KOPT-K1 (cell line): Measurements from ENCODE around the gene TSHB.

Source experiments
- H3K27ac ChIP-seq: fragments of 200-600 bp; sonication (generic); 2 replicates; pipeline ENCODE4 v1.5.1; 2016; ENCODE audit warnings: antibody characterized with exemption, mild to moderate bottlenecking, low read depth, low read length; ENCODE audit not compliant: poor library complexity, severe bottlenecking
- H3K36me3 ChIP-seq: fragments of 200-600 bp; sonication (generic); 2 replicates; pipeline ENCODE4 v1.5.1; 2017; ENCODE audit warnings: antibody characterized with exemption, mild to moderate bottlenecking, low read length, moderate library complexity; ENCODE audit not compliant: insufficient read depth
- H3K9me3 ChIP-seq: fragments of 200-600 bp; sonication (generic); 2 replicates; pipeline ENCODE4 v1.5.1; 2017; ENCODE audit warnings: antibody characterized with exemption, low read length, mild to moderate bottlenecking; ENCODE audit not compliant: insufficient read depth, poor library complexity, severe bottlenecking

TSHB gene

GRCh38 chr1:115069659-115070308 lies 40.2 kb downstream of the TSHB start:
- Histone ChIP-seq H3K27ac (no peak overlapping the region), H3K9me3 (no peaks in the 10 kb centered on the region), H3K36me3 (no peaks in the 10 kb centered on the region)

- no peak overlapping the region for H3K27ac ChIP-seq
- H3K9me3 ChIP-seq = no peaks in the 10 kb centered on the region
- no peaks in the 10 kb centered on the region for H3K36me3 ChIP-seq
Measured at GRCh38 chr1:115071012-115071664, 41.5 kb downstream of the TSHB start.

DNA sequence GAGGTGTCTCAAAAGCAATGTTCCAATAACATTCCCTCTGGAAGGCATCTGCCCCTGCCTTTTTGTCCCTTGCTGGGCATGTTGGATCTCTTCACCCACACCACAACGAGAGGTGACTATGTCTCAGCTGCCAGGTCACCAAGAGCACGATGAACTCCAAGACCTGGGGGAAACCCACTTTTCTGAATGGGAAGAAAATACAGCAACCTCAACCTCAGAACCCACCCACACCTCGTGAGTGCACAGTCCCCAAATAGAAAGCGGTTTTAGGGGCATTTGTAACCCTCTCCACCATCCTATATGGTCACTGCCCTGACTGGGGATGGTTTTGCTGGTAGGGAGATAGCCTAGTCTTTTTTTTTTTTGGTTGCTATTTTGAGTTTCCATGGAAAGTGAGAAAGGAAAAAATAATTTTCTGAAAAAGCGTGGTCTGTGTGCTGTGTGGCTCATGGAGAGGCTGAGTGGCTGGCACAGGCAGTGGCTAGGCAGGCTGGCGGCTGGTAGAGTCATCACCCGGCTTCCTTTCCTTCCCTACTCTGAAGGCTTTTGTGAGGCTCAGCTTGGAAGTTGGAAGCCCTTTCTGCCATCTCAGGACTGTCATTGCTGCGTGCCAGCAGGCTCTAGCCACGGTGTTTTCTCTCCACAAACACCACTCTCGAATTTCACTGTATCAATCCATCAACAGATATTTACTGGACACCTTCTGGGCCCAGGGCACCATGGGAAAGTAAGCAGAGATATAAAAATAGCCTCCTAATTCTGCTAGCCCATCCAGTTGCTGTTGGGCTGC lies 43.9 kb downstream of the TSHB start:
- H3K27ac ChIP-seq = no peak overlapping the region
- no peaks in the 10 kb centered on the region for H3K36me3 ChIP-seq
- no peaks in the 10 kb centered on the region for H3K9me3 ChIP-seq

DNA sequence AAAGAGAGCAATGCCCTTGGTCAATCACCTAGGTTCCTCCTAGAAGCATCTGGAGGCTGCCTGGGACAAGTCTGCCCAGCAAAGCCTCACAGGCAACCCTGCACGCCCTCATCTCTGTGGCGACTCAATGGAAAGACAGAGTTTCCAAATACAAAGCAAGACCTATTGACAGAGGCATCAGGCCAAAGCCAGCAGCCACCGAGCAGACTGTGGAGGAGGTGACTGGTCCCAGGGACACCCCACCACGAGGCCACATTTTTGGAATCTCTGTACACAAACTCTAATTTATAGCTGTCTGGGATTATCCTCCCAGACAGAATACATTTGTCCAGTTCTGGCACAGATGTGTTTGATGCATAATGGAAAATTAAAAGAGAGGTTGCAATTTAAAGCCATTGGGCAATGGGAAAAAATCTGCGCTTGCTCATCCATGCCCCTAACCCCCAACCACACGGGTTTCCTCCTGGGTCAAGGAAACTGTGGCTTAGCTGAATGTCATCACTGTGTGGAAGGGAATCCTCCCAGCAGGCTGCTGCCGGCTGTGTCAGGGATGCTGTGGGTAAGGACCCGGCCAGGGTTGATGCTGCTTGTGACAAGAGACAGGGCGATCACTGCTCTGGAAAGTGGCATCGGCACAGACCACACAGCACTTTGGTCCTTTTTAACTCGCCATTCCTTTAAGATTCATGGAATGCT lies 45.4 kb downstream of the TSHB start:
- Histone ChIP-seq H3K36me3 (no peaks in the 10 kb centered on the region), H3K27ac (no peak overlapping the region), H3K9me3 (no peaks in the 10 kb centered on the region)

GRCh38 chr1:115076384-115076915 lies 46.8 kb downstream of the TSHB start:
- no peaks in the 10 kb centered on the region for H3K9me3 ChIP-seq
- H3K27ac ChIP-seq = no peak overlapping the region
- no peaks in the 10 kb centered on the region for H3K36me3 ChIP-seq

- Histone ChIP-seq H3K27ac (no peak overlapping the region), H3K9me3 (no peaks in the 10 kb centered on the region)
Measured at GRCh38 chr1:115077286-115077983, 47.8 kb downstream of the TSHB start.

GRCh38 chr1:115077984-115078330 lies 48.3 kb downstream of the TSHB start:
- Histone ChIP-seq H3K36me3 (no peaks in the 10 kb centered on the region), H3K27ac (no peak overlapping the region)

More at GRCh38 chr1:115077286-115077983, 47.8 kb downstream of the TSHB start:
- H3K36me3 ChIP-seq = no peaks in the 10 kb centered on the region

DNA sequence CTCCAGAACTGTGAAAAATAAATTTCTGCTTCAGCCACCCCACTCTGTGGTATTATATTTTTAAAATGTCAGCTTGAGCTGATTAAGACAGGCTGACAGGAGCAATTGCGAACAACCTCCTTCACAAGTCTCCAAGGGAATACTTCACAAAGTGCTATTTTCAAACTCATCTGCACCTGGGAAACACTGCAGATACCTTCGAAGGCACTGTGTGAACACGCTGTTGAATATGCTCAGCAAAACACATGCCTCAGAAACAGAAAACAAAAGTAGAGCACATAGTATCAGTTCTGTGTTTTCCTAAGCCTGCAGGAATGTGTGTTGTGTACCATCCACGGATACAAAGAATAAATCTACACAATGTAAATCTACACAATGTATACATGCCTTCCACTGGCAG lies 49.1 kb downstream of the TSHB start:
- H3K27ac ChIP-seq = no peak overlapping the region
- no peaks in the 10 kb centered on the region for H3K9me3 ChIP-seq
- H3K36me3 ChIP-seq = no peaks in the 10 kb centered on the region

More at GRCh38 chr1:115077984-115078330, 48.3 kb downstream of the TSHB start:
- H3K9me3 ChIP-seq = no peaks in the 10 kb centered on the region

GRCh38 chr1:115082949-115083348 lies 53.3 kb downstream of the TSHB start:
- Histone ChIP-seq H3K27ac (no peak overlapping the region), H3K36me3 (no peaks in the 10 kb centered on the region), H3K9me3 (no peaks in the 10 kb centered on the region)
